Activated naive CD4-positive, alpha-beta T cell treated with anti-CD3 and anti-CD28 coated beads, Interleukin-2, amount 50 U/mL, for 72 hours (primary cell): ENCODE data around the gene DPPA5. TPM values are rescaled to one million over a fixed set of nuclear protein-coding genes. Genes with fewer than 3 reads are reported as not detected.
A peak's percentile ranks its signal among the peaks of the same experiment; 100 is the strongest.
"Not testable (repeated sequence)": the region's sequence is repeated elsewhere in the genome, so short reads cannot be mapped to it uniquely, and the experiment has no call there.

Source experiments
- ATAC-seq, 2 donors: fragments of 150-1000 bp; cut with Tn5 transposase; 2 replicates each; pipeline ENCODE4 v1.10.0; 2021; ENCODE audit warnings: mild to moderate bottlenecking in 2 of 2, moderate library complexity in 2 of 2
- DNase-seq, 2 donors: peaks; one replicate each; pipeline ENCODE4 v3.0.0; 2021 to 2022; ENCODE audit warnings: low spot score in 2 of 2
- H3K27ac Mint-ChIP-seq, 2 donors: one replicate each; pipeline ENCODE4 v1.8.0; 2022; ENCODE audit warnings: mild to moderate bottlenecking in 2 of 2, mixed read lengths in 2 of 2
- H3K36me3 Mint-ChIP-seq, 2 donors: one replicate each; pipeline ENCODE4 v1.8.0; 2022; ENCODE audit warnings: mixed read lengths in 2 of 2
- H3K9me3 Mint-ChIP-seq, 2 donors: one replicate each; pipeline ENCODE4 v1.8.0; 2022; ENCODE audit warnings: mixed read lengths in 2 of 2
- total RNA-seq, 2 donors: library from RNA; stranded (reverse); gene quantifications; one replicate each; pipeline ENCODE4 v1.2.3, GENCODE V29; 2022

DPPA5 gene
- total RNA-seq, 2 donors from 2014 or later: not detected

GRCh38 chr6:73325656-73326055 lies 28.4 kb downstream of the DPPA5 start:
- H3K9me3 Mint-ChIP-seq: no peaks in the 10 kb centered on the region
- ATAC-seq (no peak), DNase-seq (no peak)
- no peaks in the 10 kb centered on the region for H3K36me3 Mint-ChIP-seq
- H3K27ac Mint-ChIP-seq: no peak overlapping the region

GRCh38 chr6:73323323-73323722 lies 30.8 kb downstream of the DPPA5 start:
- Mint-ChIP-seq H3K27ac (no peak overlapping the region), H3K36me3 (no peaks in the 10 kb centered on the region), H3K9me3 (peaks cover 0 to under 1% of the 10 kb centered on the region in 2 donors)
- DNase-seq (no peak), ATAC-seq (no peak)

GRCh38 chr6:73314577-73315492 lies 39.2 kb downstream of the DPPA5 start:
- ATAC-seq (peak in 1 of 2 donors; percentile 5), DNase-seq (no peak)
- no peak overlapping the region for H3K27ac Mint-ChIP-seq
- peaks cover 0 to 7% of the 10 kb centered on the region in 2 donors for H3K9me3 Mint-ChIP-seq
- peaks cover 12 to 13% of the 10 kb centered on the region in 2 donors for H3K36me3 Mint-ChIP-seq

GRCh38 chr6:73310503-73310845 lies 43.6 kb downstream of the DPPA5 start:
- ATAC-seq, H3K9me3 Mint-ChIP-seq, DNase-seq: not testable (repeated sequence)
- Mint-ChIP-seq H3K36me3 (peaks cover 21 to 23% of the 10 kb centered on the region in 2 donors), H3K27ac (peak overlapping the region in 1 of 2 donors; percentile 90)

GRCh38 chr6:73309785-73310502 lies 44.1 kb downstream of the DPPA5 start:
- Mint-ChIP-seq H3K36me3 (peaks cover 21 to 23% of the 10 kb centered on the region in 2 donors), H3K27ac (peak overlapping the region; percentile 90 to 91), H3K9me3 (no peaks in the 10 kb centered on the region)
- ATAC-seq (peak; percentile 92 to 97), DNase-seq (peak; percentile 60 to 77)

GRCh38 chr6:73309535-73309784 lies 44.6 kb downstream of the DPPA5 start:
- no peaks in the 10 kb centered on the region for H3K9me3 Mint-ChIP-seq
- peak overlapping the region; percentile 84 to 90 for H3K27ac Mint-ChIP-seq
- ATAC-seq (no peak), DNase-seq (no peak)
- peaks cover 21 to 23% of the 10 kb centered on the region in 2 donors for H3K36me3 Mint-ChIP-seq

GRCh38 chr6:73308712-73309534 lies 45.2 kb downstream of the DPPA5 start:
- ATAC-seq (no peak), DNase-seq (no peak)
- H3K27ac Mint-ChIP-seq: peak overlapping the region; percentile 84 to 90
- no peaks in the 10 kb centered on the region for H3K9me3 Mint-ChIP-seq
- peaks cover 20 to 21% of the 10 kb centered on the region in 2 donors for H3K36me3 Mint-ChIP-seq

GRCh38 chr6:73303773-73304172 lies 50.3 kb downstream of the DPPA5 start:
- H3K36me3 Mint-ChIP-seq, ATAC-seq, H3K27ac Mint-ChIP-seq, H3K9me3 Mint-ChIP-seq, DNase-seq: not testable (repeated sequence)

Other genes with a start within 250 kb of the DPPA5 start
- not detected for gene KHDC1L, start 128.8 kb downstream of the DPPA5 start, total RNA-seq
- 1 to 10 TPM; 2.3 to 4.0 TPM for gene KHDC1, start 91.1 kb downstream of the DPPA5 start, total RNA-seq
- gene KHDC3L, start 8.4 kb upstream of the DPPA5 start, total RNA-seq: under 1 TPM in 1 of 2 donors, not detected in 1; 0.23 TPM
- under 1 TPM in 1 of 2 donors, not detected in 1; 0.48 TPM for gene OOEP, start 15.6 kb upstream of the DPPA5 start, total RNA-seq
- under 1 TPM; 0.09 to 0.58 TPM for gene DDX43, start 40.6 kb upstream of the DPPA5 start, total RNA-seq
- 10 to 100 TPM; 22.1 to 34.6 TPM for gene CGAS, start 98.0 kb upstream of the DPPA5 start, total RNA-seq
- gene MTO1, start 107.5 kb upstream of the DPPA5 start, total RNA-seq: 10 to 100 TPM; 40.9 to 66.3 TPM
- over 10,000 TPM; 10,985 to 16,838 TPM for gene EEF1A1, start 166.8 kb upstream of the DPPA5 start, total RNA-seq